ENCODE results near the gene GLIS1. TPM values are rescaled to one million over a fixed set of nuclear protein-coding genes. Genes with fewer than 3 reads are reported as not detected.

Gene GLIS1
- total RNA-seq, 1 donor: 2.9 TPM

GRCh38 chr1:53500204-53501064, 238.5 kb downstream of the GLIS1 start:
- Histone ChIP-seq H2AFZ (ENCODE audit: low read length) (no peak overlapping the region), H3K4me2 (ENCODE audit: insufficient read depth, low read length) (no peak overlapping the region), H3K27ac (ENCODE audit: low read depth, low read length) (no peak overlapping the region), H3K36me3 (ENCODE audit: insufficient read depth, low read length) (no peaks in the 10 kb centered on the region), H3K4me3 (ENCODE audit: insufficient read depth, low read length) (no peak overlapping the region), H3K79me2 (ENCODE audit: insufficient read depth, low read length) (no peaks in the 10 kb centered on the region), H3K27me3 (ENCODE audit: insufficient read depth, low read length) (peaks cover 21% of the 10 kb centered on the region), H3K4me1 (ENCODE audit: insufficient read depth, low read length) (peaks cover 12% of the 10 kb centered on the region), H4K20me1 (ENCODE audit: insufficient read depth, low read length) (no peaks in the 10 kb centered on the region), H3K9me3 (ENCODE audit: low read depth, low read length) (no peaks in the 10 kb centered on the region)
- no peak for TF ChIP-seq CTCF (IDR thresholded peaks at IDR 0.05; ENCODE audit: extremely low read depth, low read depth, low read length)
- peak; percentile 81 for DNase-seq (ENCODE audit: insufficient read length, low spot score, missing footprints)

GRCh38 chr1:53499257-53500203, 239.4 kb downstream of the GLIS1 start:
- no peak overlapping the region for H3K4me3 ChIP-seq (ENCODE audit: insufficient read depth, low read length)
- peaks cover 21% of the 10 kb centered on the region for H3K27me3 ChIP-seq (ENCODE audit: insufficient read depth, low read length)
- no peak overlapping the region for H3K27ac ChIP-seq (ENCODE audit: low read depth, low read length)
- H3K79me2 ChIP-seq (ENCODE audit: insufficient read depth, low read length): no peaks in the 10 kb centered on the region
- H3K4me1 ChIP-seq (ENCODE audit: insufficient read depth, low read length): peaks cover 13% of the 10 kb centered on the region
- no peak overlapping the region for H2AFZ ChIP-seq (ENCODE audit: low read length)
- no peak overlapping the region for H3K4me2 ChIP-seq (ENCODE audit: insufficient read depth, low read length)
- TF ChIP-seq CTCF (IDR thresholded peaks at IDR 0.05; ENCODE audit: extremely low read depth, low read depth, low read length): no peak
- H3K9me3 ChIP-seq (ENCODE audit: low read depth, low read length): no peaks in the 10 kb centered on the region
- H4K20me1 ChIP-seq (ENCODE audit: insufficient read depth, low read length): no peaks in the 10 kb centered on the region
- DNase-seq (ENCODE audit: insufficient read length, low spot score, missing footprints): peak; percentile 88
- no peaks in the 10 kb centered on the region for H3K36me3 ChIP-seq (ENCODE audit: insufficient read depth, low read length)

- no peak for TF ChIP-seq CTCF (IDR thresholded peaks at IDR 0.05; ENCODE audit: extremely low read depth, low read depth, low read length)
- Histone ChIP-seq H2AFZ (ENCODE audit: low read length) (no peak overlapping the region), H3K79me2 (ENCODE audit: insufficient read depth, low read length) (no peaks in the 10 kb centered on the region), H3K27ac (ENCODE audit: low read depth, low read length) (no peak overlapping the region), H3K4me3 (ENCODE audit: insufficient read depth, low read length) (no peak overlapping the region), H3K9me3 (ENCODE audit: low read depth, low read length) (no peaks in the 10 kb centered on the region), H3K4me2 (ENCODE audit: insufficient read depth, low read length) (no peak overlapping the region), H4K20me1 (ENCODE audit: insufficient read depth, low read length) (no peaks in the 10 kb centered on the region), H3K27me3 (ENCODE audit: insufficient read depth, low read length) (peaks cover 21% of the 10 kb centered on the region), H3K36me3 (ENCODE audit: insufficient read depth, low read length) (no peaks in the 10 kb centered on the region), H3K4me1 (ENCODE audit: insufficient read depth, low read length) (peaks cover 13% of the 10 kb centered on the region)
- DNase-seq (ENCODE audit: insufficient read length, low spot score, missing footprints): peak; percentile 96
Observed at GRCh38 chr1:53498555-53499131, 240.3 kb downstream of the GLIS1 start.

All from osteoblast (primary cell).